DMS53 (cell line): ENCODE results near the gene SKAP1.
"Not testable (repeated sequence)": the region's sequence is repeated elsewhere in the genome, so short reads cannot be mapped to it uniquely, and the experiment has no call there.

ENCODE experiments used
- DNase-seq: peaks from one replicate; lab custom pipeline; 2025; lab: John Stamatoyannopoulos, UW

Gene SKAP1

DNA sequence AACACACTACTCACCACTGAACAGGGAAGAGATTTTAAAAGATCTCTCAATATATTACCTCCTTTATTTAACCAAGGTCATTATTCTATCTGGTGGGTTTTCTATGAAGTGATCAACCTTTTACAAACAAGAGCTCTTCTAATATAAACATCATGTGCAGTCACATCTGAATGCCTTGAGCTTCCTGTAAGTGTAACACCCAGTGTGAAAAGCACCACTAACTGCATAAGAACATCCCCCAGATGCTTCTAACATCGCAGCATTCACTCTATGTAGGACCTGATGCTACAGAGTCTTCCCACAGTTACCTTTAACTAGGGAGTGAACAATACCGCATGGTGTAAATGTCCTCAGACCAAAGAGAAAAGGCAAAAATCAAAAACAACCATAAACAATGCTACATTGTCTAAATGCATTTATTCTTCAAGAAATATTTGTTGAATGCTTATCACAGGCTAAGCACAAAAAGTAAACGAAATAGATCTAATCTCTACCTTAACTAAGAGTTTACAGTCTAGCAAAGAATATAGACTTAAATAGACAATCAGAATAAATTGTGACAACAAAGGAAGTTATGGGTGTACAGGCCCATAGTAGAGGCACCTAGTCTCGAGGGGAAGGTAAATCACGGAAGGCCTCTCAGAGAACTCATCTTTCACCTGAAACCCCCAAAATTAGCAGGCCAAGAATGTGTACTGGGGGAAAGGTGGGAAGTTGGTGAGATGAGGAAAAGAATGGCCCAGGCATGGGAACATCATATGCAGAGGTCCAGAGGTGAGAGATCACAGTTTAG, 16.2 kb downstream of the SKAP1 start:
- DNase-seq, result no peak

DNA sequence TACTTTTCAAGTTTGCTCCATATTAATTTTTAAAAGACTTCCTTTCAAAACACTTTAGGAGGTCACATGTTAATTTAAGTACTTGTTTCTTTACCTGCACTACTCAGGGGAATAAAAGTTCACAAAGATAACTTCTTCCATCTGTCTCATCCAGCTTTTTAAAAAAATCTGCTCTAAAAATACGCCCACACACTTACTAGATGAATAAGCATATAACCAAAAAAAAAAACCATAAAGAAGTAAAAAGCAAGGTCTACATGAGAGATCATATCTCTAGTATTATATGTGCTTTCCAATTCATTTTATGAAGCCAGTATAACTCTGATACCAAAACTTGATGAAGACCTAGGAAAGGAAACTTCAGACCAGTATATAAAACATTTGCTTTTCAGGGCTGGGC, 17.2 kb downstream of the SKAP1 start:
- no peak for DNase-seq

- DNase-seq, result not testable (repeated sequence)
Observed at GRCh38 chr17:48410821-48411220, 19.2 kb downstream of the SKAP1 start.

GRCh38 chr17:48409607-48410006, 20.4 kb downstream of the SKAP1 start:
- no peak for DNase-seq

- no peak for DNase-seq
Observed at GRCh38 chr17:48406936-48407567, 23.0 kb downstream of the SKAP1 start.

GRCh38 chr17:48394821-48395220, 35.2 kb downstream of the SKAP1 start:
- no peak for DNase-seq

- no peak for DNase-seq
Observed at GRCh38 chr17:48393283-48393682, 36.7 kb downstream of the SKAP1 start.

- no peak for DNase-seq
Observed at GRCh38 chr17:48392857-48393256, 37.2 kb downstream of the SKAP1 start.

DNA sequence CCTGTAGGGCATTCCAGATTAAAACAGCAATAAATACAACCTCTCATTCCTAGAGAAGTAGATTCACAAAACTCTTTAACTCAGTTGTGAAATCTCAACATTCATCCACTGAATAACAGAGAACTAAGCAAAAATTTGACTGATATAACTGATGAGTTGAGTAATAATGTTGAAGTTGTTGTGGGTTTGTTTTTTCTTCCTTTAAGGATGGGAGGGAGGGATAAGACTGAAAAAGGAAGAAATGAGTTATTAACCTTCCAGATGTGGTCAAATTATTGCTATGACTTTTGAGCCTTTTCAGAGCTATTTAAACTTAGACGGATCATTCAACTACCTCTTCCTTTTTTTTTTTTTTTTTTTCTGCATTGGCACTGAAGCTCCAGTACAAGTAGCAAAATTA, 38.6 kb downstream of the SKAP1 start:
- no peak for DNase-seq

- no peak for DNase-seq
Observed at GRCh38 chr17:48389903-48390302, 40.1 kb downstream of the SKAP1 start.

- DNase-seq, result no peak
Observed at GRCh38 chr17:48388955-48389743, 40.9 kb downstream of the SKAP1 start.

- DNase-seq, result no peak
Observed at GRCh38 chr17:48386826-48387225, 43.2 kb downstream of the SKAP1 start.

- no peak for DNase-seq
Observed at GRCh38 chr17:48385319-48385718, 44.7 kb downstream of the SKAP1 start.

DNA sequence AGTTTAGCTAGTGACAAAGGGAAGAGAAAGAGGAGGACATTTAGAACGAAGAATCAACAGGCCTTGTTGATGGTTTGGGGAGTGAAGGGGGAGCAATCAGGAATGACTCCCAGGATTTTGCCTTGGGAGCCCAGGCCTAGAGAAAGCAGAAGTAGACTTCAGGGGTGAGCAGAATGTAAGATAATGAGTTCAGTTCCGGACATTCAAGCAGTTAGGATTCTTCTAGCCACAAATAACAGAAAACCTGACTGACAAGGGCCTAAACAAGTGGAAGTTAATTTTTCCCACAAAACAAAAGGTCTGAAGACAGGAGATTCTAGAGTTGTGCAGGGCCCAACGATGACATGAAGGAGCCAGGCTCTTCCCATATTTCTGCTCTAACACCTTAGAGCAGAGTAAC, 45.9 kb downstream of the SKAP1 start:
- no peak for DNase-seq

DNA sequence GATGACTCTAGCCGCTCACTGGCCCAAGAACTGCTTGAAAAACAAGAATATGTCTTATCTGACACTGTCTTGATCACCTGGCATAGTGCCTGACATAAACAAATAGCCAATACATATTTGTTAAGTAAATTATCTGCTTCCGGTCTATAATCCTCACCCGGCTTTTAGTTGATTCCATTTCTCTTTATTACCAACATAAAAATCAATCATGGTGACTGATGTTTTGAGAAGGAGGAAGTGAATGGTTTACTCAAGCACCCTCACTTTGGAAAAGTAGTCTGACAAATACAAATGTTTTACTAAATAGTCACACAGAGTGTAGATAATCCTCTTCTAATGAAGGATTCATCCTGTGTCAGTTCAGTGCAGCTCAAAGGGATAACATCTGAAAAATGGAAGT, 47.0 kb downstream of the SKAP1 start:
- DNase-seq, result peak; percentile 41

- no peak for DNase-seq
Observed at GRCh38 chr17:48378708-48379392, 51.2 kb downstream of the SKAP1 start.

DNA sequence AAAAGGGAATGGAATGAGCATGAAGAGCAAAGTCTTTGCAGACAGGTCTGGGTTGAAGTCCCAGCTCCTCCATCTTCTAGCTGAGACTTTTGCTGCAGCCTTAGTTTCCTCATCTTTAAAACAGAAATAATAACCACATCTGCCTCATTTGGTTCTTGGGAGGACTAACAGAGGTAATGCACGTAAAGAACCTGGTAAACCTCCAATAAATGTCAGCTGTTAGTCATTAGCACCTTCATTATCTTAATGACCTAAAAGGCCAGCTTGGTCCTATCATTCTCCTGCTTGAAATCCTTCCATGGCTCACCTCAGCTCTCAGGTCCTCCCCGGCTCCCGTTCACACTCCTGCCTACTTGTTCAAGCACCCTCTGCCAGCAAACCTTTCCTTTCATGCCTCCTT, 51.8 kb downstream of the SKAP1 start:
- no peak for DNase-seq

DNA sequence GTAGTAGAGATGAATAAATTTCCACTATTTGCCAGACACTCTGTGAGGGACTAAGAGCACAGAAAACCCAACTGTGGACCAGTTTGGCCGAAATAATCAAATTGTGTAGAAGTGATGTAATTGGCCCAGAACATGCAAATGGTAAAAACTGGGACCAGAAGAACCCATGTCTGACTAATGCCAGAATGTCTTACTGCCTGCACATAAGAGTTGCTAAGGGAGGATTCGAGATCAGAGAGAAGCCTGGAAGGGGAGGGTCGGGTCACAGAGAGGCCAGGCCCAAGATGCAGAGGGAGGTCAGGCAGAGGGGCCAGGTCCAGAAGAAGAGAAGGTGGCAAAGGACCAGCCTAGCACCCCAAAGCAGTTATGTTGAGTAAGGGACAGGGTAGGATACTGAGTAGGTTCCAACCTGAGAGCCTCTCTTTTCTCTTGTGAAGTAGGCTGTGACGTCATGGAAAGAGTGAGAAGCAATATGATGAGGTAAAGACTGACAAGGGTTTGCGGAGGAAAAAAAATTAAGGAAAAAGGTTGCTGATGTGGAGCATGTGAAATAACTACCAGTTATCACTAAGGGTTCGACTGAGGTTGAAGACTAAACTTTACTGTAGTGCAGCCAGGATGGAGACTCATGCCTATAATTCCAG, 53.2 kb downstream of the SKAP1 start:
- no peak for DNase-seq

DNA sequence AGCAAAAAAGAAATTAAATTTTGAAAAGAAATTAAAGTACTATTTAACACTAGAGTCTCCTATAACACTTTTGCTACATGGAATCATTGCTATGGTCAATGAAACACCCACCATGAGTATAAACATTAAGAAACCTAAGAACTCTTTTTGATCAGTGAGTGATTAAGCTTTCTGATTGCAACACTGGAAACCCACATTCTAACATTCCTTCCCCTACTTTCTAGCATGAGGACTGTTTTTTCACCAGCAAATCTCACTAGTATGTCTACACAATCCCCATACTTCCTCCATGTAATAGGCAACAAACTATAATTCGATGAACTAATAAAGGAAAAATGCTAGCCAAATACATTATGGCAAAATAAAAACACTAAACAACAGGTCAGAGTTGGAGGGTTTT, 54.7 kb downstream of the SKAP1 start:
- no peak for DNase-seq

DNA sequence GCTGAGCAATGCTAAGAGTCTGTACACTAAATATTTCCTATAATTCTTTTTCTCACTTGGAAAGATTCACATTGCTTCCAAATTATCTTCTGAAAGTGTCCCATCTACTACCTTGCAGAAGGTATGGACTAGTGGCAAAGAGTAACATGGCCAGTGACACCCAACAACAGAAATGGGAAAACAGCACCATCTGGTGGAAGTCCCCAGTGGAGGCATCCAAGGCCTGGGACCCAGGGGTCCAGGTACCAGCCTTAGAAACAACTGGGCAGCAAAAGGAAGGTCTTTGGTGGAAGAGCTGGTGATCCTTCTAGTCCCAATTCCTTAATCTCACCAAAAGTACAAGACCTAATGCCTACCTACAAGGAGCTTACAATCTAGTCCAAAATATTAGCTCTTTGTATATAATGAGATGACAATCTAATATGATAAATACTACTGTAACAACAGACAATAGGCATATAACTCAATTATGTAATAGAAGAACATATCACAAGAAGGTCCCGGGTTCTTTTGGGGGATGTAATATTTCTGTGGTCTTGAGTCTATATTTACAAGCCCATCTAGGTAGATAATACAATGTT, 55.3 kb downstream of the SKAP1 start:
- DNase-seq, result peak; percentile 82

GRCh38 chr17:48373883-48374282, 56.1 kb downstream of the SKAP1 start:
- no peak for DNase-seq
